HG02759 (cell line): ENCODE data around the gene SYT14.
"Not testable (repeated sequence)": the region's sequence is repeated elsewhere in the genome, so short reads cannot be mapped to it uniquely, and the experiment has no call there.

ENCODE experiments used
- ATAC-seq: cut with Tn5 transposase; IDR thresholded peaks from one replicate; pipeline ENCODE4 v1.9.1; 2021; ENCODE audit warnings: mild to moderate bottlenecking, moderate library complexity; ENCODE audit not compliant: unreplicated experiment

Gene SYT14

DNA sequence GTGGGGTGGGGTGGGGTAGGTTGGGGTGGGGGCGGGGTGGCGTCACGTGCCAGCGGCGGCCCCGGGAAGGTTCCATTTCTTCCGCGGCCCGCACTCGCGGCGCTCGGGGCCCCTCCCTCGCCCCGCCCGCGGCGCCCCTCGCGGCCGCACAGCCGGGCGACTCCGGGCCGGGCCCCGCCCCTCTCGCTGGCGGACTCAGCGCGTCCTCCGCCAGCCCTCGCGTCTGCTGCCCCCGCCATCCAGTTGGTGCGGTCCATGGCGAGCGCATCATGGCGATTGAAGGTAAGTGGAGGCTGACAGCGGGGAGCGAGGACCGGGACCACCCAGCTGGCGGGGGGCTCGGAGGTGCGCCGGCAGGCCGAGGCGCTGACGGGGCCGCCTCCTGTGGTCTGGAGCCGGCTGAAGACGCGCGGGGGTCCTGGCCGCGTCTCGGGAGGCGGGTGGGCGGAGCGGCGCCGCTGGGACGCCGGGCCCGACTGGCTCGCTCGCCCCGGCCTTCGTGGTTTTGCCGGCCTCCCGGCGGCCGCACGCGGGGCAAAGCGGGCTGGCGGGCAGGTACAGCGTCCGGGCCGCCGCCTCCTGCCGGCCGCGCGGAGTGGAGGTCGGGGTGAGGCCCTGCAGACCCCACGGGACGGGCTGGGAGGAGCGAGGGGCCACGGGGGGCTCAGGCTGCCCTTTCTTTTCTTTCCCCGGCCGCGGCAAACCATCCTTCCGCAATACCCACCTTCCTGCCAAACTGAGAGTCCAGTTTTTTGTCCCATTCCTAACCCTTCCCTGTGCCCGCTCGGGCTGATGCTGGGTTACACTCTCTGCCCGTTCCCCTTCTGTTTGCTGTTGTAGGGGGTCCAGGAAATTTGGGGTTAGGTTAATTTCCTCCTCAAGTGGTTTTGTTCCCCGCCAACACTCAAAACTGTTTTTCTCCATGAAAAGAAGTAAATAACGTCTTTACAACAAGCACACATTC, at the start of gene SYT14:
Gene SYT14, plus strand, starts transcription at position 222 of the 964 bp plus-strand sequence. Its CDS starts 48 bp downstream, at position 270.
- peak; percentile 42 for ATAC-seq

DNA sequence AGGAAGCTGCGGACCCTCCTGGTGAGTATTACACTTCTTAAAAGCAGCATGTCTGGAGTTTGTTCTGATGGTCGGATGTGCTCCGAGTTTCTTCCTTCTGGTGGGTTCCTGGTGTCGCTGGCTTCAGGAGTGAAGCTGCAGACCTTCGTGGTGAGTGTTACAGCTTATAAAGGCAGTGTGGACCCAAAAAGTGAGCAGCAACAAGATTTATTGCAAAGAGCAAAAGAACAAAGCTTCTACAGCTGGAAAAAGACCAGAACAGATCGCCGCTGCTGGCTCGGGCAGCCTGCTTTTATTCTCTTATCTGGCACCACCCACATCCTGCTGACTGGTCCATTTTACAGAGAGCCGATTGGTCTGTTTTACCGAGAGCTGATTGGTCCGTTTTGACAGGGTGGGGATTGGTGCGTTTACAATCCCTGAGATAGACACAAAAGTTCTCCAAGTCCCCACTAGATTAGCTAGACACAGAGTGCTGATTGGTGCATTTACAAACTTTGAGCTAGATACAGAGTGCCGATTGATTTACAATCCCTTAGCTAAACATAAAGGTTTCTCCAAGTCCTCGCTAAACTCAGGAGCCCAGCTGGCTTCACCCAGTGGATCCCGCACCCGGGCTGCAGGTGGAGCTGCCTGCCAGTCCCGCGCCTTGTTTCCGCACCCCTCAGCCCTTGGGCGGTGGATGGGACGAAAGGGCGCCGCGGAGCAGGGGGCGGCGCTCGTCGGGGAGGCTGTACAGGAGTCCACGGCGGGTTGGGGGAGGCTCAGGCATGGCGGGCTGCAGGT, 49.5 kb upstream of the SYT14 start:
- ATAC-seq, result not testable (repeated sequence)

DNA sequence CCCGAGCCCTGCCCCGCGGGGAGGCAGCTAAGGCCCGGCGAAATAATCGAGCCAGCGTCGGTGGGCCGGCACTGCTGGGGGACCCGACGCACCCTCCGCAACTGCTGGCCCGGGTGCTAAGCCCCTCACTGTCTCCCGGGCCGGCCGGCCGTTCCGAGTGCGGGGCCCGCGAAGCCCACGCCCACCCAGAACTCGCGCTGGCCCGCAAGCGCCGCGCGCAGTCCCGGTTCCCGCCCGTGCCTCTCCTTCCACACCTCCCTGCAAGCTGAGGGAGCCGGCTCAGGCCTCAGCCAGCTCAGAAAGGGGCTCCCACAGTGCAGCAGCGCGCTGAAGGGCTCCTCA, 49.0 kb upstream of the SYT14 start:
- no peak for ATAC-seq

DNA sequence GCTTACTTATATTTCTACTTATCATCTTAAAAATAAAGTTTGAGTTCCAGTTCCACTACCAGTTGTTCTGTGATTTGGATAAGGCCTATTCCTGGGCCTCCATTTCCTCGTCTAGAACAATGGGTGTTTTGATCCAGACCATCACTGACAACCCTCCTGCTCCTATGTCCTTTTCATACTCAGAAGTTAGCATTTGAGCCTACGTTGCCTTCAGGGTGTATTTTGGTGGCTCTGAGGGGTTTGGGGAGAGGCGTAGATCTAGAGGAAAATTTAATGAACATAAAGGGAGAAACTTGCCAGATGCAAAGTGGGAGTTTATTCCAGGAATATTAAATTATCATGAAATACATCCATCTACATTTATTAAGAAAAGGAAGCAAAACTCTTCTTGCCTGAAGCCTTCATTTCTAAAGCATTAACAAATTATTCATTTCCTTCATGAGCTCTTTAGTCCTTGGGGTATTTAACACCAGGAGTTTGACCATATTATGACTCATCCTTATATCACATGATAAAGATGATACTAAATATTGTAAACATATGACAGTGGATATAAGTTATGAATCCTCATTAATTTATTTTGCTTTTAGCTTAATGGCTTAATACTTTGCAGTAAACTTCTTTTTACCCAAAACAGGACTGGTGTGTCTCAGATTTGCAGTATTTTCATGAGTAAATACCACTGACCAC, 47.2 kb upstream of the SYT14 start:
- no peak for ATAC-seq

DNA sequence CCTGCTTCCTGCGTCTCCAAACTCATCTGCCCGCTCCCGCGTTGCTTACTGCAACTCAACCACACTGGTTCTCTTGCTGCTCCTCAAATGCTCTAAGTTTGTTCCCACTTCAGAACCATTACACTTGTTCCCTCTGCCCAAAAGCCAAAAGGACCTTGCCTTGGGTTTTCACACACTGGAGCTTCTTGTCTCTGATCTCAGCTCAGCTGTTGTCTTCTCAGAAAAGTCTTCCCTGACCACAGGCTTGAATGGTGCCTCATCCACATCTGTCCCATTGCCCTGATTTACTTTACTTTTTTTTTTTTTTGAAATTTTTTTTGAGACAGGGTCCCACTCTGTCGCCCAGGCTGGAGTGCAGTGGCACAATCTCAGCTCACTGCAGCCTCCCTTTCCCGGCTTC, 44.3 kb upstream of the SYT14 start:
- ATAC-seq, result no peak

DNA sequence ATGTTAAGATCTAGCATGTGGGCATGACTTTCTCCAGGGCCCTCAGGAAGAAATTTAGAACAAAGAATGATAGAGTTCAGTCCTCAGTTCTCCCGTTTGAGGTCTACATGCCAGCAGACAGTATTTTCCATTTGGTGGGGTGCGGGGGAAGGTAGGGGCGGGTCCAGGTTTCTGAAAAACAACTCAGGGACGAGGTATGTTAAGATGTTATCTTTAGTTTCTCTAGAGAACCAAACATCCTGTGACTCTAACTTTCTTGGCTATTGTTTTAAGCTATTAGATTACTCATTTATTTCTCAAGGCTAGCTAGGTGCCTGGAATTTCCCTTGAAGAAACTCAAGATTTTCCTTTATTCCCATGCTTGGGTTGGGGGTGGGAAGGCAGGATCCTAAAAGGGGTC, 42.3 kb upstream of the SYT14 start:
- no peak for ATAC-seq

DNA sequence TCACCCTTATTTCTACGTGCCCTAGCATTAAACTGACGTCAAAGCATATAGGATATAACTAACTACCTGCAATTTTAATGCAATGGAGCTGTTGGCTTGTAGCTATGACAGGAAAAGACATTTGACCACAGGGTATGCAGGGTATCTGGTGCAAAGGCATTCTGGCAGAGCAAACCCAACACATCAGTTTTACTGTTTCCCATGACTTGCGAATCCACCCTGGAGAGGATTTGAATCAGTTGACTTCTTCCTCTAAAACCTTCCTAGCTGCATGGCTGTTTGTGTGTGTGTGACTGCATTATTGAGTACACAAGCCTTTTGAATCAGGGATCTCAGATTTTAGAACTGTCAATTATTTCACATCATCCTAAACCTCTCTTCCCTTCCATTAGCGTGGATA, 41.7 kb upstream of the SYT14 start:
- ATAC-seq, result no peak

DNA sequence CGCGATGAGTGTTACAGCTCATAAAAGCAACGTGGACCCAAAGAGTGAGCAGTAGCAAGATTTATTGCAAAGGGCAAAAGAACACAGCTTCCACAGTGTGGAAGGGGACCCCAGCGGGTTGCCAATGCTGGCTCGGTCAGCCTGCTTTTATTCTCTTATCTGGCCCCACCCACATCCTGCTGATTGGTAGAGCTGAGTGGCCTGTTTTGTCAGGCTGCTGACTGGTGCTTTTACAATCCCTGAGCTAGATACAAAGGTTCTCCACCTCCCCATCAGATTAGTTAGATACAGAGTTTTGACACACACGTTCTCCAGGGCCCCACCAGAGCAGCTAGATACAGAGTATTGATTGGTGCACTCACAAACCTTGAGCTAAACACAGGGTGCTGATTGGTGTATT, 39.7 kb upstream of the SYT14 start:
- ATAC-seq, result not testable (repeated sequence)

DNA sequence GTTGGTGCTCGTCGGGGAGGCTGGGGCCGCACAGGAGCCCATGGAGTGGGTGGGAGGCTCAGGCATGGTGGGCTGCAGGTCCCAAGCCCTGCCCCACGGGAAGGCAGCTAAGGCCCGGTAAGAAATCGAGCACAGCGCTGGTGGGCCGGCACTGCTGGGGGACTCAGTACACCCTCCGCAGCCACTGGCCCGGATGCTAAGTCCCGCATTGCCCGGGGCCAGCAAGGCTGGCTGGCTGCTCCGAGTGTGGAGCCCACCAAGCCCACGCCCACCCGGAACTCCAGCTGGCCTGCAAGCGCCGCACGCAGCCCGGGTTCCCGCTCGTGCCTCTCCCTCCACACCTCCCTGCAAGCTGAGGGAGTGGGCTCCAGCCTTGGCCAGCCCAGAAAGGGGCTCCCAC, 39.2 kb upstream of the SYT14 start:
- not testable (repeated sequence) for ATAC-seq

DNA sequence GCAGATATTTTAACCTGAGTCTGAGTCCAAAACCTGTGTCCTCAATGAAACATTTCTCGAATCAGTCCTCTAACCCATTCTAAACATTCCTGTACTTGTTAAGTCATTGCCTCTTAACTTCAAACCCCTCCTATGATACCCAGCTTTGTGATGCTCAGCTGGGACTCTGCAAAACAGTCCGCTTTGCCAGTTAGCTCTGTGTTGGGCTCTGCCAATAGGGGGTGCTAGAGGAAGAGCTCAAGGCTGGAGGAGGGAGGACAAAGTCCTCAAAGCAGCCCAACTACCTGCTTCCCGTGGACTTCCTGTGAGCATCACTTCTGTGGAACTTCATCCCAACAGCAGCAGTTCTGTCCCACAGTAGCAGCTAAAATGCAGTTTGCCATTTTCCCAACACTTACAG, 38.1 kb upstream of the SYT14 start:
- ATAC-seq, result no peak

DNA sequence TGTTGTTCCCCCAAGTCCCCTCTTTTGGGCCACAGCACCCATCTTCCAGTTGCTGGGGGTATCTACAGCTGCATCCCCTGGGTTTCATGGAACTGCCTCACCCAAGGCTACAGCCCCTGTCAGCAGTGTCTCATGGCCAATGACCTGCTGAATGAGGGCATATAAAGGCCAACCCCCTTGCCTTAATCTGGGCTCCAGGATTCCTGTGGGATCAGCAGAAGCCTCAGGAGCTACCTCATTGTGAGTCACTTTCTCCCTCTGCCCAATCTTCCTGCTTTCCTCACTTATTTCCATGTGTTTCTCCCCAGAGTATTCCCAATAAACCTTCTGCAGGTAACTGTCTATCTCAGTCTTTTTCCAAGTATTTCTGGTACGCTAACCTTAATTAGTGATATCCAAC, 37.3 kb upstream of the SYT14 start:
- ATAC-seq, result no peak

DNA sequence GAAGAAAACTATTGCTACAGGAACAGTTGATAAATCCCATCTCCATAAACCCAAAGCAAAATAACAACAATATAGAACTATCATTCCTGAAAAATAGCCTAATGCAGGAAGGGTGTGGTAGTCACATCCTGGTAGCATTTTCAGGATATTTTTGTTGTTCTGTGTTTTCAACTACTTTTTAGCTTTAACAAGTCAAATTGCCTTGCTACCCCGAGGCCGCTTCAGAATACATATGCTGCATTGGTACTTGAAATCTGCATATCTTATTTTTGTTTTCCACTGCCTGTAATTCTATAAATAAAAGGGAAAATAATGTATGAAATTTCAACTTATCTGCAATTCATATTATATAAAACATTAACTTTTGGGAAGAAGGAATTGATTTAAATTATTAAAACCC, 36.8 kb upstream of the SYT14 start:
- ATAC-seq, result no peak

DNA sequence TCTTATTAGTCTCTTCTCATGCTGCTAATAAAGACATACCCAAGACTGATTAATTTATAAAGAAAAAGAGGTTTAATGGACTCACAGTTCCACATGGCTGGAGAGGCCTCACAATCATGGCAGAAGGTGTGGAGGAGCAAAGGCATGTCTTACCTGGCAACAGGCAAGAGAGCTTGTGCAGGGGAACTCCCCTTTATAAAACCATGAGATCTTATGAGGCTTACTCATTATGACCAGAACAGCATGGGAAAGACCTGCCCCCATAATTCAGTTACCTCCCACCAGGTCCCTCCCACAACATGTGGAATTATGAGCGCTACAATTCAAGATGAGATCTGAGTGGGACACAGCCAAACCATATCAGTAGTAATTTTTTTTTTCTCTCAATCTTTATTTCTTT, 33.2 kb upstream of the SYT14 start:
- ATAC-seq, result not testable (repeated sequence)

DNA sequence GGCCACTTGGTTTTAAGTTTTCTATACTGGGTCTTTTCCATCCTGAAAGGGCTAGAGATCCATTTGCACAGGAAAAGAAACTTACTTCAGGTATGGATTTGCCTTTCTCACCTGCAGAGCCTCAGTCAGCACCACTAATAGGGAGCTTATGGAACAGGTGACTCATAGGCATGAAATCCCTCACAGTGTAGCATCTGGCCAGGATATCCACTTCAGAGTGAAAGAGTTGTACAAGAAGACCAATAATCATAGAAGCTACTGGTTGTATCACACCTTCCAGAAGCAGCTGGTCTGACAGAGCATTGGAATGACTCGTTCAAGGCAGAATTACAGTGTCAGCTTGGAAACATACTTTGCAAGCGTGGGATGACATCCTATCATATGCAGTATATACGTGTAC, 26.3 kb upstream of the SYT14 start:
- no peak for ATAC-seq

DNA sequence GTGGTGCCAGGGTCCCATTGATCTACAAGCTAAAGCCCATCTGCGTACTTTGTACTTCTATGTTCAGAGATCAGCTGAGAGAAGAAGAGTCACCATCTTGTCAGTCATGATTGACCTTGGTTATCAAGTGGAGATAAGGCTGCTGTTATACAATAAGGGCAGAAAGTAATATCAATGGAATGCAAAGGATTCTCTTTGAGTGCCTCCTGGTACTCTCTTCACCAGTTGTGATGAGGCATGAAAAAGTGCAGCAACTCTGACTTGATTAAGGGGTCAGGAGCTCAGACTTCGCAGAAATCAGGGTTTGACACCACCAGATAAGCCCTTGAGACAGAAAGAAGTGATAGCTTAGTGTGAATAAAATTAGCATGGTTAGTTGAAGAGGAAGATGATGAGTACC, 25.7 kb upstream of the SYT14 start:
- no peak for ATAC-seq

DNA sequence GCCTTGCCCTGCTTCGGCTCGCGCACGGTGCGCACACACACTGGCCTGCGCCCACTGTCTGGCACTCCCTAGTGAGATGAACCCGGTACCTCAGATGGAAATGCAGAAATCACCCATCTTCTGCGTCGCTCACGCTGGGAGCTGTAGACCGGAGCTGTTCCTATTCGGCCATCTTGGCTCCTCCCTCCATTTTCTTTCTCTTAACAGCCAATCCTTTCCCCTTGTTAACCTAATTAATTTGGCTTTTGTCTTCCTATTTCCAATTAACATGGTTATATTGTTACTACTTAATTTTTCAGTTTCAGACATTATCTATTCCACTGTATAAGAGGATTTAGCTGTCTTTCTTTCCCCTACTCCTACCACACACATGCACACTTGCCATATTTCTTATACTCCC, 18.4 kb upstream of the SYT14 start:
- not testable (repeated sequence) for ATAC-seq

DNA sequence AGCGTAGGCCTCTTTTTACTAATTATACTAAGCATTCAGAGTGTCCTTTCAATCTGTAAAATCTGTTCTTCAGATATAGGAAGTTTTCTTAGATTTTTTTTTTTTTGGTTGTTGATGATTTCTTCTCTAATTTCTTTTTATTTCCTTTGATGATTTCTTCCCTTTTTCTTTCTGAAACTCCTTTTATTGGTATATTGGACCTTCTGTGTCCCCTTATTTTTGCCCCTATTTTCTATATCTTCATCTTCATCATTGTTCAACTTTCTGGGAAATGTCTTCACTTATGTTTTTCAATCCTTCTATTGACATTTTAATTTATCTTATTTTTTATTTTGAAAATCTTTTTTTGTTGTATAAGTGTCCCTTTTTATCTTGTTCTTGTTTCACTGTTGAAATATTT, 17.2 kb upstream of the SYT14 start:
- ATAC-seq, result no peak

DNA sequence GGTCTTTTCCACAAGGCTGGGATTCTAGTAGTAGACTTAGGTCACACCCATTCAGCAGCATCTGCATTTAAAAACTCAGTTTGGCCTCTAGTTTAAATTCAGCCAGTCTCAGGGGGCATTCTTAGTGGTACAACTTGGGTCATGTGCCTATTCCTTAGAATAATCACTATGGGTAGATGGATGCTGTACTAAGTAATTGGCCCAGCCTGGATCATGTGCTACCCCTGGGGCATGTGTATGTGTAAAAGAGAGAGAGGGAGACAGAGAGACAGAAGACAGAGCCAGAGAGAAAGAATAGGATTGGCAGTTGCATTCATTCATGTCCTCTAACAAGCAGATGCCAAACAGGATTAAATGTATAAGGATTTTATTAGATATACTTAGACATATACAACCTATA, 13.6 kb upstream of the SYT14 start:
- ATAC-seq, result no peak

DNA sequence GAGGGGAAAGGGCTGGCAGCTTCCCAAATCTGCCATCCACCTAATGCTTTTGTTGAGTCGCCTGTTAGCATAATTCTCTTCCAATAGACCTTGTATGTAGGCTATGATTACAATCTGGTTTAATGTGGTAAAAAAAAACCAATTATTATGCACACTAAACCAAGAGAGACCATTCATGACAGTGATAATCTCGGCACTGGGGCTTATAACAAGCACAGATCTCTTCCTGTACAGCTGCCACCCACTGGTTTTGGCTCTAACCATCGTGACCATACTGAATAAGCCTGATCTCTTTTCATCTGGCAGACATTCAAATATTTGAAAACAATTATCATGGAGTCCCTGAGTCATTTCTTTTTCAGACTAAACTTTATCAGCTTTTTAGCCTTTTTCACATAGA, 12.0 kb upstream of the SYT14 start:
- ATAC-seq, result no peak

DNA sequence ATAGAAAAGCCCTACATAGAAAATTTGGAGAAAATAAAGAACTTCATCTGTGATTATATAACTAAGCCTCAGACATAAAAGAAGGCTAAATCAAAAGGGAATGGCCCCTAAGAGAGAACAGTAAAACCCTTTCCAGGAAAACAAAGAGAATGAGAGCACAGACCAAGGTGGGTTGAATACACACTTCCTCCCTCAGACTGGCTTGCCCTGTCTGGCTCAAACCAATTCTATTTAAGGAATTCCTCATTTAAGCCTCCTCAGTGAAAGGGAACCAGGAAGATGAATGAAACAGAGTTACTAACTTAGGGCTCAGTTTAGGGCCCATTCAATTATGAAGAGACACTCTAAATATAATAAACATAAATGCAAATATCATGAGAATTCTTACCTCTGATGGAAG, 10.6 kb upstream of the SYT14 start:
- no peak for ATAC-seq

DNA sequence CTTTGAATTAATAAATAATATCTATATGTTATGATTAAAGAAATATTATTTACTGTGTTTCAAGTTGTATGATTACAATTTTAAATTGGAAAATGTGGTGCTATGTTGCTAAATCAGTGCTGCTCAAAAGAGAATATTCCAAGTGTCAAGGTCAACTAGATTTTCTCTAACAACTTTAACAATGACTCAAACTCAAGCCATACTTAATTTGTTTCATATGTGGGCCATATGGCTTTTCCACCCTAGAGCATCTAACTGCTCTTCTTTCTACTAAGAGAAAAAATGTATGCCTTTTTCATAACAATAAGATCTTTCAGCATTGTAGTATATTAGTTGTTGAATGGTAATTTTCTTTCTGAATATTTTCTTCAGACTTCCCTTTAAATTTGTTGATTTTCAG, 8.3 kb upstream of the SYT14 start:
- ATAC-seq, result no peak

DNA sequence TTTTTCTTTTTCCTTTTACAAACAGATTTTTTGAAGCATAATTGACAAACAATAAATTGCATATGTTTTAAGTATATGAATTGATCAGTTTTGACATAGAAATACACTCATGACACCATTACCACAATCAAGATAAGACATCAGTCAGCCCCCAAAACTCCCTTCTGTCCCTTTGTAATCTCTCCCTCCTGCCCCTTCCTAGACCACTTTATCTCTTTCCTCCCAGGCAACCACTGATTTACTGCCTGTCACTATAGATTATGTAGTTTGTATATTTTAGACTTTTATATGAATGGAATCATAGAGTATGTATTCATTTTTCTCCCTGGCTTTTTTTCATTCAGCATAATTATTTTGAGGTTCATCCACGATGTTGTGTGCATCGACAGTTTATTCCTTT, 6.9 kb upstream of the SYT14 start:
- no peak for ATAC-seq
